PC-9 (cell line): ENCODE data around the gene CMTM6.

Experiments used
- CTCF ChIP-seq: fragments of 200-600 bp; sonication (generic); conservative IDR thresholded peaks from 2 replicates; pipeline ENCODE4 v1.6.1; 2017; ENCODE audit warnings: mixed run types, antibody characterized with exemption, mild to moderate bottlenecking, moderate library complexity
- EZH2 ChIP-seq: fragments of 200-600 bp; sonication (generic); IDR thresholded peaks from 2 replicates; pipeline ENCODE4 v1.8.0; 2017; ENCODE audit warnings: antibody characterized with exemption, low read depth

DNA sequence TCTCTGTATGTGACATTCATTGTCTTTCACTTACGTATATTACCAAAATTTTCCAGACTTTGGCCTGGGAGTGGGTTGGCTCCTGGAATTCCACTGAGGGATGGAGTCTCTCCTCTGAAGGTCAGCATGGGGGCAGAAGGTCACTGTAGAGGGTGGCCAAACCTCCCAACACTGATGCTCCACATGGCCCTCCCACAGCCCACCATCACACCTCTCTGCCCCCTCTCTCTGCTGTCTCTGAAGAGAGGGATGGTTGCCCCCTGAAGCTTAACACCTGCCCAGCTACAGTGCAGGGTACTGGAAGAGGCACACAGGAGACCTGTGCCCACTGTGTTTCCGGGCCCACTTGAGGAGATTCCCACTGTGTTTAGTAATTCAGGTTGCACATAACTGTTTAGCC, 52.2 kb downstream of the CMTM6 start:
- no peak for TF ChIP-seq CTCF
- TF ChIP-seq EZH2: no peak
